B cell (primary cell): Measurements from ENCODE around the gene HSD11B1.

Source experiments
- CTCF ChIP-seq: fragments of 200-600 bp; IDR thresholded peaks from one replicate; pipeline ENCODE4 v1.8.0; 2022; ENCODE audit warnings: antibody characterized with exemption, mild to moderate bottlenecking
- EZH2 ChIP-seq: IDR thresholded peaks from 2 replicates; pipeline ENCODE4 v1.6.1; 2012; ENCODE audit warnings: borderline replicate concordance, low read depth, mild to moderate bottlenecking, moderate library complexity, low read length; ENCODE audit not compliant: insufficient read depth, poor library complexity, severe bottlenecking

GRCh38 chr1:209767096-209767495, 62.5 kb downstream of the HSD11B1 start:
- TF ChIP-seq EZH2 = no peak
- TF ChIP-seq CTCF = no peak
